Stimulated activated CD4-positive, alpha-beta T cell treated with anti-CD3 and anti-CD28 coated beads, Interleukin-4, amount 100 ng/mL, for 48 hours (primary cell): ENCODE measurements around the gene MYCBPAP.

Experiments
- DNase-seq, 2 donors: peaks; one replicate each; pipeline ENCODE4 v3.0.0-alpha.2; 2020; ENCODE audit warnings: low read depth in 2 of 2

Gene MYCBPAP

DNA sequence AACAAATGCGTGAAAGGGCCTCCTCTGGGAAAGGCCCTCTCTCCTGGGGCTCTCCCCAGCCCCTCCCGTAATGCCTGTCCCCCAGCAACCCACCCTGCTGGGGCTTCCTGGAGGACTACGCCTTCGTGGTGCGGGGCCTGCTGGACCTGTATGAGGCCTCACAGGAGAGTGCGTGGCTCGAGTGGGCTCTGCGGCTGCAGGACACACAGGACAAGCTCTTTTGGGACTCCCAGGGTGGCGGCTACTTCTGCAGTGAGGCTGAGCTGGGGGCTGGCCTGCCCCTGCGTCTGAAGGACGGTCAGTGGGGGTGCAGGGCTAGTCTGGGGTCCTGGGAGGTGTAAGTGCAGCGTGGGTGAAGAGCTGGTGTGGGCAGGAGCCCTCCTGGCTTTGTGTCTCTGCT, 43.6 kb downstream of the MYCBPAP start:
- no peak for DNase-seq

DNA sequence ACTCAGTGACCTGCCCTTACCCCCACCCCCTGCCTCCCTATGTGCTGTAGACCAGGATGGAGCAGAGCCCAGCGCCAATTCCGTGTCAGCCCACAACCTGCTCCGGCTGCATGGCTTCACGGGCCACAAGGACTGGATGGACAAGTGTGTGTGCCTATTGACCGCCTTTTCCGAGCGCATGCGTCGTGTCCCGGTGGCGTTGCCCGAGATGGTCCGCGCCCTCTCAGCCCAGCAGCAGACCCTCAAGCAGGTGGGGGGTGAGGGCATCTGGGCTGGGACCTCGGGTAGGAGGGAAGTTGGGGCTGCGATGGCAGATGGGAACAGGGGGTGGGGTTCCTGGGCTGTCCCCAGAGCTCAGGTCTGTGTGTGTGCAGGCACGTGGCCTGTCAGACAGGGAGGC, 46.0 kb downstream of the MYCBPAP start:
- no peak for DNase-seq

DNA sequence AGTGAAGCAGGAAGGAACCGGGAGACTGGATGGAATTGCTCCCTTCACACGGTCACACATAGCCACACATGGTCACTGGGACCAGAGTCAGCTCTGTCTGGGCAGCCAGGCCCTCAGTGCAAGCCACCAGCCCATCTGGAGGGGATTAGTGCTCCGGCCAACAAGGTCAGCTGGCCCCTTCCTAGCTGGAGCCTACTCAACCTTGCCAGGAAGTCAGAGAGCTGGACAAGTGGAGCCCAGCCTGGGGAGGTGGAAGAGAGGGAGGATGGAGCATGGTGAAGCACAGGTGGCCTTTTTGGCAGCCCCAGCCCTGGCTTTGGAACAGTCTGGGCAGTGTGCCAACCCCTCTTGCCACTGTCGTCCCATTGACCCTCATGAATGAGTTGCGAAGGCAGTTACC, 48.6 kb downstream of the MYCBPAP start:
- no peak for DNase-seq

DNA sequence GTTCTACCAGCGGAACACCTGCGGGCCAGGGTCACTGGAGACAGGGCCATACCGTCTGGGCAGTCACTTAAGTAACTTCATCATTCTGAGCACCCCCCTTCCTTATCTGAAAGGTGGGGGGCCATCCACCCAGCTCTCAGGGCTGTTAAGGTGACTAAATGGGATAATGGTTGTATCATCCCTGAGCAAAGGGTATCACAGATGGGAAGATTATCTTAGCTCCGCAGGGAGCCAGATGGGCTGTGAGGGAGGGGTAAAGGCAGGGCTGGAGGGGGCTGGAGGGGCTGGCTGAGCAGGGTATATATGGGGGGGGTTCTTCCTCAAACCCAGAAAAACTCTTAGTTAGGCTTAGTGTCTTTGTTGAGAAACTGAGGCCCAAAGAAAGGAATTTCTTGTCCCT, 49.4 kb downstream of the MYCBPAP start:
- DNase-seq = no peak

DNA sequence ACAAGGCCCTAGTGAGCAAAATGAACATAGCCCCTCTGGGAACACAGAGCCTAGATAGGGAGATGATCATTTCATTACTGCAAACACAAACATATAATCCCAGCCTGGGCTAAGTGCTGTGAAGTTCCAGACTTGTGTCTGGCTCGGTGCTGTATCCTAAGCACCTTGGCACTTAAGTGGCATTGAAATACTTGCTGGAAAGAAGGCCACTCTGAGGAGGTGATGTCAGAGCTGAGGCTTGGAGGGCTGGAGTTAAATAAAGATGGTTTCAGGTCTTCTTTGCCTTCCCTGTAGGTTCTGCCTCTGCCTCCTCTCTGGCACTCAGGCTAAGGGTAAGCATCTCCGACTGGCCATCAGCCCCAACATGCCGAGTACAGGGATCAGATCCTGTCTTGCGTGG, 49.9 kb downstream of the MYCBPAP start:
- DNase-seq = no peak

DNA sequence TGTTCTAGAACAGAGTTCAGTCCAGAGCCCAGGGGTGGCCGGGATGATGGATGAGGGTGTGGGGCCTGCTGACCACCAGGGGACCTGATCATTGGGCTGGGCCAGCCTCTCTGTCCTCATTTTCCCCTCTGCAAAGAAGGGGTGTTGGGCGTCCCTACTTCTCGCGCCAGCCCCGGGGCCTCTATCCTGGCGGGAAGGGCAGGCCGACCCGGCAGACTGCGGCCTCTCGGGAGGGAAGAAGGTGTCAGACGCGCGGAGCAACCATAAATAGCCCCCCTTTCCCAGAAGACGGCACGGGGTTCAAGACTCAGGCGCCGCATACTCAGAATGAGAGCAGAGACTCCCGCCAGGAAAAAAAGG, 50.3 kb downstream of the MYCBPAP start:
- no peak for DNase-seq

DNA sequence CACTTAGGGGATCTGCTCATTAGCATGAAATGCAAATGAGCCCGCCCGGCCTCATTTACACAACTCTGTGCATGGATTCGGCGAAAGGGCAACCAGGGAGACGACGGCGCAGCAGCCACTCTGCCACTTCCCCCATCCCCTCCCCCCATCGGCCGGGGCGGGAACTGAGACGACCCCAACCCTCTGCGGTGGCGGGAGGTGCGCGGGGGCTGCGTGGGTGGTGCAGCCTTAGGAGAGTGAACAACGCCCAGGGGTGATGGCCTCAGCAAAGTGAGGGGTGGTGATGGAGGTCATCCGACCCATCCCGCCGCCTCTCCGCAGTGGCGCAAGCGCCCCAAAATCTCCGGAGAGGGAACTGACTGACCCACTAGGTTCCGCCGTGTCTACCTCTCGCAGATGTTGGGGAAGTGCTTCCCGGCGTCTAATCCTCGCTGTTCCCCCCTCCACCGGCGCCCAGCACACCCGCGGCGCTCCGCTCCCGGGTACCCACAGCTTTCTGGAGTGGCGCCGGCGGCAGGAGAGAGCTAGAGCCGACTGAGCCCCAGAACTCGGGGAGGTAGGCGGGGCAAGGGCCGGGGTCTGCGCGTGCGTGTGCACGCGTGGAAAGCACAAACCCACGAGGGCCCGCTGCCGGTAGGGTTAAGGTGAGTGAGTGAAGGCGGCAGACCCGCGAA, 50.8 kb downstream of the MYCBPAP start:
- DNase-seq = no peak

DNA sequence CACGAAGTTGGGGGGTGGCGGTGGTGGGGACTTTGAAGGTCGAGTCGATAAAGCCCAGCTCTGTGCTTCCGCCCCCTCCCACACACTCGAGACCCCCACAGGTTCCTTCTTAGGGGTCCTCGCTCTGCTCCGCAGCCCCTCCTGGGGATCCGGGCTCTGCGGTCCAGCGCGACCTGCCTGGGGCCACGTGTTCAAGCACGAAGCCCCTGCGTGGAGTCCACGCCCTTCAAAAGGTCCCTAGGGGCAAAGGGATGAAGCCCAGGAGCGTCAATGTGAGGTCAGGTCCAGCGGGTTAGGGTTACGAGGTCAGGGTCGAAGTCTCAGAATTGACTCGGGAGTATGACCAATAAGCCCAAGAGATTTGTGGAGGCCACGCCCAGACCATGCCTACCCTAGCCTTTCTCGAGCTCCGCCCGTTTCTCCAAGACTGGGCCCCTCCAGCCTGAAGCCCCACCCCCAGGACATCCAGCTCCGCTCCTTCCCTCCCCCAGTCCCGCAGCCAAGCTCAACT, 51.5 kb downstream of the MYCBPAP start:
- peak; percentile 25 to 34 for DNase-seq

DNA sequence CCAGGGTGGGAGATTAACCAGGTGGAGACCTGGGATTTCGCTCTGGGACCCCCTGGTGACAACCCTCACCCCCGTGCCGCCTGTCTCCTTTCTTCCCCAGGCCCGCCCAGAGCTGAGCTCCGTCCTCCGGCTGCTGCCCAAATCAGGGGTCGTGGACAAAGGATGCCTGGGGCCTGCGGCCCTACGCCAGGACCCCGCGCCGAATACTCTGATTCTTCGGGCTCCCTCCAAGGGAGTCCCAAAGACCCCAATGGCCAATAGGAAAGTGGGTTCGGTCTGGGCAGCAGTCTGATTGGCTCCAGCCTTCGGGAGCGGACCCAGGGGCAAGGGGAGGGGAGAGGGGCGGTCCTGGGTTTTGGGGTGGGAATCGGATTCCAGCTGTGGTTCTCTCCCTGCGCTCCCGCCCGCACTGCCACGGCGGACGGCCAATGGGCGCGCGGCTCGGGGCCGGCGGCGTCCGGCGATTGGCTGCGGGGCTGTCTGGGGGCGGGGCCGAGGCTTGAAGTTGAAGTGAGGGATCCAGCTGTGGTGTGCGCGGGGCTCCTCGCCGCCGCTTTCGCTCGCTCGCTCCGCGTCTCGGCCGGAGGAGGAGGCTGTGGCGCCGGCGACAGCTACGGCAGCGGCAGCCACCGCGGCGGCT, 52.1 kb downstream of the MYCBPAP start, which contains the start of gene CACNA1G:
CACNA1G (plus strand) TSS at position 531 of the 640 bp plus-strand sequence. CDS start 745 bp downstream, outside the sequence.
- peak; percentile 83 to 87 for DNase-seq

DNA sequence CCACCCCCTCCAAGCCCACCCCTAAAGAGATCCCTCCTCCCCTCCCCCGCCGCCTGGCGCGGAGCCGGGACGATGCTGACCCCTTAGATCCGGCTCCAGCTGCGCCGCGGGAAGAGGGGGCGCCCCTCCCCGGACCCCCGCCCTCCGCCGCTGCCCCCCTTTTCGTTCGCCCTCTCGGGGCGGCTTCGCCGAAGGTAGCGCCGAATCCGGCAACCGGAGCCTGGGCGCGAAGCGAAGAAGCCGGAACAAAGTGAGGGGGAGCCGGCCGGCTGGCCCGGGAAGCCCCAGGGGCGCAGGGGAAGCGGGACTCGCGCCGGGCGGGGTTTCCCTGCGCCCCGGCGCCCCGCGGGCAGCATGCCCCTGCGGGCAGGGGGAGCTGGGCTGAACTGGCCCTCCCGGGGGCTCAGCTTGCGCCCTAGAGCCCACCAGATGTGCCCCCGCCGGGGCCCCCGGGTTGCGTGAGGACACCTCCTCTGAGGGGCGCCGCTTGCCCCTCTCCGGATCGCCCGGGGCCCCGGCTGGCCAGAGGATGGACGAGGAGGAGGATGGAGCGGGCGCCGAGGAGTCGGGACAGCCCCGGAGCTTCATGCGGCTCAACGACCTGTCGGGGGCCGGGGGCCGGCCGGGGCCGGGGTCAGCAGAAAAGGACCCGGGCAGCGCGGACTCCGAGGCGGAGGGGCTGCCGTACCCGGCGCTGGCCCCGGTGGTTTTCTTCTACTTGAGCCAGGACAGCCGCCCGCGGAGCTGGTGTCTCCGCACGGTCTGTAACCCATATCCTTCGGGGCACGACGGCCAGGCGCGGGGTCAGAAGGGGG, 52.9 kb downstream of the MYCBPAP start:
- no peak for DNase-seq

DNA sequence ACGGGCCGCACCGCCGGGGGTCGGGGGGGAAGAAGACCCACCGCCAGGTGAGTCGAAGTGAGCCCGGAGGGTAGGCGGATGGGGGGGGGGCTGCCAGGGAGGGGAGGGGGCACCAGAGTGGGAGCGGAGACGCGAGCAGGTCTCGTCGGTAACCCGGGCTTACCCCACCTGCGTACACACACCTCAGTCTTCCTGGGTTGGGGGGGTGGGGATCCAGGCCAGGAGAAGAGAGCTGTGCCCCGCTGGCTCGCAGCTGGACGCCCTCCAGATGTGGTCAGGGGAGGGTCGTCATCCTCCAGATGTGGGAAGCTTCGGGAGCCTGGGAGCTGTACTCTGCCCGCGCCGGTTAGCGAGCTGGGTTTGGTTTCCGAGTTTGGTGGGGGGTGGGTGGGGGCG, 53.5 kb downstream of the MYCBPAP start:
- no peak for DNase-seq

DNA sequence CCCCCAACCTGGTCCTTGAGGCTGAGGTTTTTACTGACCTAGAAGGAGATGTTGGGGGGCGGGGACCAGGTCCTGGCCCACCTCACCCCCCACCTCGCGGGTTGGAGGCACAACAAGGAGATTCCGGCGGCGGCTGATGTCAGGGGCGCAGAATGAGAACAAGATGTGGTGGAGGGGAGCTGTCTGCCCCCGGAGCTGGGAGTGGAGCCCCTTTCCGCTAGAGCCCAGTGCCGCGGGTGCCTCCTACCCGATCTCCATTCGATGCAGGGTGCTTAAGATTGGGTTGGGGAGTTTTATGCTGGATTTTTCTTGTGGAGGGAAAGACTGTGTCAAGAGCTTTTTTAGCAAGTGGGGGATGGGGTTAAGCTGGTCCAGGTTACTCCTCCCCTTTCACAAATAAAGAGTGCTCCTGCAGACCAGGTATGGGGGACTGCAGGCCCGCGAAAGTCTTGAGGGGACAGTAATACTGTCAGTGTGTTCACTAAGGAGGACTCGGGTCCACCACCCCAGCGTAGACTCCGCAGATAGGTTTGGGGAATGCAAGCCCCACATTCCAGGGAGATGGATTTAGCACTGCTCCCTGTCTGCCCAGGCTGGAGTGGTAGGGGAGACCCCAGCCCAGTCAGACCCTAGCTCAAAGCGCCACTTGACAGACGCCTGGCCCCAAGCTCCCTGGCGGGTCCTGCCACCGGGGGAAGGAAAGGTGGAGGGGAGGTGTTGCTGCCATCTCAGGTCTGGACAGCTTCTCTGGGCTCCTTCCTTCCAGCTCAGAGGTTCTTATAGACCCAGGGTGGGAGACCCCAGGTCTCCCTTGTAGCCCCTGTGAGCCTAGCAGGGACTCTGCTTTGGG, 54.2 kb downstream of the MYCBPAP start:
- no peak for DNase-seq

DNA sequence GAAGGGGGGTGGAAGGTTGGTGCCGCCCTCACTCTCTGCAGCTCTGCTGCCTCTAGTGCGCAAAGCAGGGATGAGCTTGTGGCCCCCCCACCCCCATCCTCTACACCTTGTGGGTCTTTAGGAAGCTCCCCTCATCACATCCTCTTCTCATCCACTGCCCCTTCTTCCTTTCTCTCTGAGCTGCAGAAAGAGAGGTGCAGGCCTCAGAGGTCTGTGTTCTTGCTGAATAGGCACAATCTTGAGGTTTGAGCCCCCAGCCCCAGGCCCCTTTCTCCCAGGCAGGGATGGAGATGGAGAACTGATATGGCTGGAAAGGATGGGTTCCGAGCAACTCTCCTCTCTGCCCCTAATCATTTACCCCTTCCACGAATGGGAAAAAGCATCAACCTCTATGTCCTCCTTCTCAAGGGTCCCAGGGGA, 54.9 kb downstream of the MYCBPAP start:
- no peak for DNase-seq

DNA sequence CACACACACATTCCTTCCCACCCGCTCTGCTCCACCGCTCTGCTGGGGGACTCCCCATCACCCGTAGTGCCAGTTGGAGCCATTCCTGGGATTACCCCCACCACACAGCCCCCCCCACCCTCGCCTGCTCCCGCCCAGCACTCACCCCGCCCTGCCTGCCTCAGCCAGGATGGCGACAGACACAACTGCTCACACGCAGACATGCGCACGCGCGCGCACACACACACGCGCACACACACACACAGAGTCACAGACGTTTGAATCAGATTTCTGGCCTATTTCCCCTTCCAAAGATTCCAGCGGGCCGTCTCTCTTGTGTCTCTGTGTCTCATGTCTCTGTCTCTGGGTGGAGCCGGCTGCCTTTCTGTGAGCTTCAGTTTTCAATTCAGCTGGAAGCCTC, 56.7 kb downstream of the MYCBPAP start:
- DNase-seq = no peak

DNA sequence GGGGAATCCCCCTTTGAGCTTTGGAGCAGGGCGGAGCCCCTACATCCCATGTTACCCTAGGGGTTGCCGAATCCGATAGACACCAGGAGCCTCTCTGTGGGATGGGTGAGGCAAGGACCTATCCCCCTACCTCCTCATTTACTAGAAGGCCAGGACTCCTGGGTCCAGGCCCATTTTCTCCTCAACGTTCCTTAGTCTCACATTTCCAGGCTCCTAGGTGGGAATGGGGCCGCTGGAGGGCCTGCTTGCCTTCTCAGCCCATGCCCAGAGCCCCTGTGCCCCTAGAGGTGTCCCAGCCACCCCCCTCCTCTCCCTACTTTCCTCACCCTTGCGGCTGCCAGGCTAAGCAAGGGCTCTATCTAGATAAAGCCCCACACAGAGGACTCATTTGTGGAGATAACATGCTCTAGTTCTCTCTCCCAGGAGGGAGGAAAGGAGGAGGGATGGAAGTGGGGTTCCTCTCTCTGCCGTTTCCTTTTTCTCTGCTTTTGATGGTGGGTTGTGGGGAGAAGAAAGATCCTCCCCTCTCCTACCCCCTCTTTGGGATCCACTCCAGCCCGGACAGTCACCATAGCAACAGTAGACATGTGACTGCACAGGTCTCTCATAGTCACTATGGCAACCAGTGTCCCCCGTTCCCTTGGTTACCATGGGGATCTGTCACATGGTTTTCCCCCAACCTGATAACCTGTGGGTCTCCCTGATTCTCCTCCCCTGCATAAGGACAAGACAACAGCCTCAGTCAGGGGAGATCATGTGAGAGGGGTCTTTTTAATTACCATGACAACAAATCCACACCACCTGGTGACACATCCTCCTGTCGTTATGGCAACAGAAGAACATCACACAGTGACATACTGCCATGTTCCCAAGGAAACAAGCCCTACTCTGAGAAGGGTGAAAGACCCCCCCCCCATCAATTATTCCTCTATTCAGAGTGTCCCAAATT, 57.4 kb downstream of the MYCBPAP start:
- no peak for DNase-seq

DNA sequence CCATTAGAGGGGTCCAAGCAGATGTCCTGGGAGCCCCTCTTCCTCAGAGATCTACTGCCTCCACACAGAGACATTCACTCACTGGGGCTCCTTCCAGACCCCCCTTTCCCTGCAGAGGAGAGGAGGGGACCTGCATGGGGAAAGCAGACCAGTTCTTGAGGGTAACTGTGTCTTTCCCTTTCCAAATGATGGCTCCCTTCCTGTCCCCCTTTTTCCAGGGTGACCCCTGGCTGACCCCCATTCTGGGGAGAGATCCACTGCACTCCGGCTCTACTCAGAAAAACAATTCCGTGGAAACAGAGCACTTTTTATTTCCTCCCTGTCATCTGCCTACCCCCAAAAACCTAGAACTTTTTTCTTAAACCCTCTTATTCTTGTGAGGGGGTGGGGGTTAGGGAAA, 58.6 kb downstream of the MYCBPAP start:
- DNase-seq = no peak

DNA sequence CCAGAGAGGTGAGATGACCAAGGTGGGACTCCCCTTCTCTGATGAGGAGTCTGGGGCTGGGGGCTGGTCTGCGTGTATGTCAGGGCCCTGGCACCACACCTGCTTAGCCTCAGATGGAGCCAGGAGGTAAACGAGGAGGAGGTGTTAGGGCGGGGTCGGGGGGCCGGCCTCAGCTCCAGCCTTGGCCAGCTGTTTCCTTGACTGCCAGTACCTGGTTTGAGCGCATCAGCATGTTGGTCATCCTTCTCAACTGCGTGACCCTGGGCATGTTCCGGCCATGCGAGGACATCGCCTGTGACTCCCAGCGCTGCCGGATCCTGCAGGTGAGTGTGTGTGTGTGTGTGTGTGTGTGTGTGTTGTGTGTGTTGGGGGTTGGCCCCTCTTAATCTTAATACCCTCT, 60.4 kb downstream of the MYCBPAP start:
- DNase-seq = no peak

DNA sequence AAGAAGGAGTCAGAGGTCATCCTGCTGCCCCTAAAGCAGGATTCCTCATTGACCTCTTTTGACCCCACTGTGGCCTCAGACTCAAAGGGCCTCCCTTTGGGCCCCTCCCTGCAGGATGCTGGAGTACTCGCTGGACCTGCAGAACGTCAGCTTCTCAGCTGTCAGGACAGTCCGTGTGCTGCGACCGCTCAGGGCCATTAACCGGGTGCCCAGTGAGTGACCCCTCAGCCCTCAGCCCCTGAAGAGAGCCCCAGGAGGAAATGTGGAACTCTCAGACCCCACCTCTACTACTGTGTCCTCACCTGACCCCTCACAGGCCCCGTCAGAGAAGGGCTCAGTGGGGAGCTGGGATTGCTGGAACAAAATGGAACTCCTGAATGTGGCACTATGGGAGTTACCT, 61.4 kb downstream of the MYCBPAP start:
- no peak for DNase-seq

DNA sequence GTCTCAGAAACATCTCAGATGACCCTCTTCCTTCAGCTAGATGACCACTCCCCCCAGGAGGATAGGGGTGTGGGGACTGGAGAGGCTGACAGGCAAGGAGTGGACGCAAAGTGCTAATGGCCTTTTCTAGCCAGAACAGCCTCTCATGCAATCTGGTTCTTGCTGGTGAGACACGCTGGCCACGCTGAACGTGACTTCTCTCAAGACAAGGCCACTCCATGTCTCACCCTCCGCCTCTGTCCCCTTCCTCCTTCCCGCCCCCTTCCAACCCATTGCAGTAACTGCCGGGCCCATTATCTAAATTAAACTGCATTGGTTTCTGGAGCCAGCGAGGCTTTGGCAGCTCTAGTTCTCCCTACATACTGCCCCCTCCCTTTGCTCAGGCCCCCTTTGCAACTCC, 61.8 kb downstream of the MYCBPAP start:
- no peak for DNase-seq

DNA sequence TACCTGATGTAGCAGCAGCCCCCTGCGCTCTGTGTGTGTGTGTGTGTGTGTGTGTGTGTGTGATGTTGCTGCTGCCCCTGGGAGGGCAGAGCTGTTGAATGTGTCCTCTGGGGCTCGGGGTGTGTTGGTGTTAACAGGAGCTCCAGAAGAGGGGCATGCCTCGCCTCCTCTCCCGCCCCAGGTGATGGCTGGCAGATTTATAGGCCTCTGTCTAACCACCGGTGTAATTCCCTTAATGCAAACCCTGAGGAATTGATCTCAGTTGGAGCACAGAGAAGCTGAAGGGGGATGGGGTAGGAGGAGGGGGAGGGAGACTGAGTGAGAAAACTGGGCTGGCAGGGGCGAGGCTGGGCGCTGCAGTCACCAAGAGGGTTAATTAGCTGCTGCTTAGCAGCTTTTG, 62.3 kb downstream of the MYCBPAP start:
- DNase-seq = no peak

DNA sequence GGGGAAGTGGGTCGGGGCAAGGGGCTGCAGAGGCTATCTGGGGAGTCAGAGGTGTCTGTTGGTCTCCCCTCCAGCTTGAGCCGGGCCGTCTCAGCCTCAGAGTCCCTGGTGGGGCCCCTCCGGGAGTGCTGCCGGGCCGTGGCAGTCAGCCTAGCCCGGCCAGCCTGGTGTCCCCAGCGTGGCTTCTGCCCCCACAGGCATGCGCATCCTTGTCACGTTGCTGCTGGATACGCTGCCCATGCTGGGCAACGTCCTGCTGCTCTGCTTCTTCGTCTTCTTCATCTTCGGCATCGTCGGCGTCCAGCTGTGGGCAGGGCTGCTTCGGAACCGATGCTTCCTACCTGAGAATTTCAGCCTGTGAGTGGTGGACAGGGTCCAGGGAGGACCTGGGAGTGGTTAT, 63.4 kb downstream of the MYCBPAP start:
- no peak for DNase-seq
